Measurements from ENCODE around the gene IFRD2. TPM values are rescaled to one million over a fixed set of nuclear protein-coding genes. Genes with fewer than 3 reads are reported as not detected.

IFRD2 gene
- total and polyA plus RNA-seq, 2 of the 13 experiments (the other 11 are each of a cell fraction or from before 2014, with no cell fraction given): 32.8 to 96.1 TPM

GRCh38 chr3:50321336-50322114 lies 29.3 kb upstream of the IFRD2 start (continued):
- TF ChIP-seq UBTF (CRISPR knock-in tag; IDR thresholded peaks at IDR 0.05) (peak; percentile 11; the same call in 1 of the 2 replicates), NFYC (CRISPR knock-in tag; IDR thresholded peaks at IDR 0.05) (no peak), U2AF1 (optimal IDR thresholded peaks at IDR 0.05; ENCODE audit: low read depth, low read length) (peak; percentile 76), TAF1 (CRISPR knock-in tag; IDR thresholded peaks at IDR 0.05) (0 out of 2 replicates have a peak, but pooled peaks have one; percentile 4), TOPORS (CRISPR knock-in tag; IDR thresholded peaks at IDR 0.05) (no peak), ZNF562 (CRISPR knock-in tag; IDR thresholded peaks at IDR 0.05; ENCODE audit: borderline replicate concordance) (no peak), IRF1 (CRISPR knock-in tag; IDR thresholded peaks at IDR 0.05; ENCODE audit: low read depth) (no peak), SP4 (CRISPR knock-in tag; IDR thresholded peaks at IDR 0.05) (peak; percentile 91), BCL6 (CRISPR knock-in tag; IDR thresholded peaks at IDR 0.05) (peak; percentile 49; the same call in 1 of the 2 replicates), RARA (CRISPR knock-in tag; IDR thresholded peaks at IDR 0.05) (peak; percentile 47), MAZ (IDR thresholded peaks at IDR 0.05; ENCODE audit: borderline replicate concordance, low read depth, low read length) (peak; percentile 86; the same call in 1 of the 2 replicates), MAZ (CRISPR knock-in tag; IDR thresholded peaks at IDR 0.05; ENCODE audit: low read depth) (peak; percentile 41; the same call in 1 of the 2 replicates), DZIP1 (CRISPR knock-in tag; IDR thresholded peaks at IDR 0.05) (no peak), ZNF441 (CRISPR knock-in tag; IDR thresholded peaks at IDR 0.05; ENCODE audit: borderline replicate concordance) (no peak; the same call in 1 of the 2 replicates), NCOA2 (CRISPR knock-in tag; IDR thresholded peaks at IDR 0.05) (peak; percentile 56), KAT8 (CRISPR knock-in tag; IDR thresholded peaks at IDR 0.05) (peak; percentile 68), ZNF737 (CRISPR knock-in tag; IDR thresholded peaks at IDR 0.05; ENCODE audit: borderline replicate concordance) (no peak), SP2 (CRISPR knock-in tag; IDR thresholded peaks at IDR 0.05) (no peak), ZNF784 (CRISPR knock-in tag; IDR thresholded peaks at IDR 0.05; ENCODE audit: borderline replicate concordance) (peak; percentile 77; the same call in 1 of the 2 replicates)
- TF ChIP-seq, protein P1, sequence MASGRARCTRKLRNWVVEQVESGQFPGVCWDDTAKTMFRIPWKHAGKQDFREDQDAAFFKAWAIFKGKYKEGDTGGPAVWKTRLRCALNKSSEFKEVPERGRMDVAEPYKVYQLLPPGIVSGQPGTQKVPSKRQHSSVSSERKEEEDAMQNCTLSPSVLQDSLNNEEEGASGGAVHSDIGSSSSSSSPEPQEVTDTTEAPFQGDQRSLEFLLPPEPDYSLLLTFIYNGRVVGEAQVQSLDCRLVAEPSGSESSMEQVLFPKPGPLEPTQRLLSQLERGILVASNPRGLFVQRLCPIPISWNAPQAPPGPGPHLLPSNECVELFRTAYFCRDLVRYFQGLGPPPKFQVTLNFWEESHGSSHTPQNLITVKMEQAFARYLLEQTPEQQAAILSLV (CRISPR knock-in tag; IDR thresholded peaks at IDR 0.05; ENCODE audit: borderline replicate concordance): no peak
- TF ChIP-seq, protein P2, sequence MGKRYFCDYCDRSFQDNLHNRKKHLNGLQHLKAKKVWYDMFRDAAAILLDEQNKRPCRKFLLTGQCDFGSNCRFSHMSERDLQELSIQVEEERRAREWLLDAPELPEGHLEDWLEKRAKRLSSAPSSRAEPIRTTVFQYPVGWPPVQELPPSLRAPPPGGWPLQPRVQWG (CRISPR knock-in tag; IDR thresholded peaks at IDR 0.05; ENCODE audit: borderline replicate concordance, low read depth): no peak

All from HepG2 (cell line).